GM23338 (cell line): ENCODE data around the gene CD4.

ENCODE experiments used
- EZH2 ChIP-seq: fragments of 200-600 bp; sonication (generic); IDR thresholded peaks from one replicate; pipeline ENCODE4 v1.8.0; 2017; ENCODE audit warnings: antibody characterized with exemption, mild to moderate bottlenecking, low read depth; ENCODE audit not compliant: unreplicated experiment
- EZH2phosphoT487 ChIP-seq: fragments of 200-600 bp; sonication (generic); IDR thresholded peaks from one replicate; pipeline ENCODE4 v1.8.1; 2018; ENCODE audit warnings: antibody characterized with exemption; ENCODE audit not compliant: unreplicated experiment
- POLR2AphosphoS5 ChIP-seq: IDR thresholded peaks from 2 replicates; pipeline ENCODE4 v1.6.1; 2016; ENCODE audit warnings: antibody characterized with exemption, low read depth
- TF ChIP-seq, protein P1 (sequence below), 2 experiments: fragments of 200-600 bp in 1 of 2; sonication (generic) in 1 of 2; conservative IDR thresholded peaks; 2 replicates each; pipeline versions ENCODE4 v1.5.1 to v1.6.1; 2016 to 2017; ENCODE audit warnings: antibody characterized with exemption in 2 of 2, low read depth in 2 of 2, mild to moderate bottlenecking in 2 of 2, moderate library complexity in 1 of 2

DNA sequence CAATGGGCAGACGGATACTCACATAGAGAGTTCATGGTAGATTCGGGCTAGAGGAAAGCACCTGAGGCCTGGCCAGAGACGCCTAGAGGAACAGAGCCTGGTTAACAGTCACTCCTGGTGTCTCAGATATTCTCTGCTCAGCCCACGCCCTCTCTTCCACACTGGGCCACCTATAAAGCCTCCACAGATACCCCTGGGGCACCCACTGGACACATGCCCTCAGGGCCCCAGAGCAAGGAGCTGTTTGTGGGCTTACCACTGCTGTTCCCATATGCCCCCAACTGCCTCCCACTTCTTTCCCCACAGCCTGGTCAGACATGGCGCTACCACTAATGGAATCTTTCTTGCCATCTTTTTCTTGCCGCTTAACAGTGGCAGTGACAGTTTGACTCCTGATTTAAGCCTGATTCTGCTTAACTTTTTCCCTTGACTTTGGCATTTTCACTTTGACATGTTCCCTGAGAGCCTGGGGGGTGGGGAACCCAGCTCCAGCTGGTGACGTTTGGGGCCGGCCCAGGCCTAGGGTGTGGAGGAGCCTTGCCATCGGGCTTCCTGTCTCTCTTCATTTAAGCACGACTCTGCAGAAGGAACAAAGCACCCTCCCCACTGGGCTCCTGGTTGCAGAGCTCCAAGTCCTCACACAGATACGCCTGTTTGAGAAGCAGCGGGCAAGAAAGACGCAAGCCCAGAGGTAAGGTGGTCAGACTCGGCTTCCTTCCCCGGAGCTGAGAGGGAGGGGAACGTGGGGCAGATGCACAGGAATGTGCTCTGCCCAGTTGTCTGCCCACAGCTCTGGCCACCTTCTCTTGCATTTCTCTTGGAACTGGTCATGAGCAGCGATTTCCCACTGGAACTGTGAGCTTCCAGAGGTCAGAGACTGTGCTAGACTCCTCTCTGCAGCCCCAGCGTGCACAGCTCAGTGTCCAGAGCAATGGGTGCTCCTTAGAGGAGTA is at the start of gene CD4:
- no peak for TF ChIP-seq EZH2phosphoT487
- no peak for TF ChIP-seq EZH2
- TF ChIP-seq, protein P1, sequence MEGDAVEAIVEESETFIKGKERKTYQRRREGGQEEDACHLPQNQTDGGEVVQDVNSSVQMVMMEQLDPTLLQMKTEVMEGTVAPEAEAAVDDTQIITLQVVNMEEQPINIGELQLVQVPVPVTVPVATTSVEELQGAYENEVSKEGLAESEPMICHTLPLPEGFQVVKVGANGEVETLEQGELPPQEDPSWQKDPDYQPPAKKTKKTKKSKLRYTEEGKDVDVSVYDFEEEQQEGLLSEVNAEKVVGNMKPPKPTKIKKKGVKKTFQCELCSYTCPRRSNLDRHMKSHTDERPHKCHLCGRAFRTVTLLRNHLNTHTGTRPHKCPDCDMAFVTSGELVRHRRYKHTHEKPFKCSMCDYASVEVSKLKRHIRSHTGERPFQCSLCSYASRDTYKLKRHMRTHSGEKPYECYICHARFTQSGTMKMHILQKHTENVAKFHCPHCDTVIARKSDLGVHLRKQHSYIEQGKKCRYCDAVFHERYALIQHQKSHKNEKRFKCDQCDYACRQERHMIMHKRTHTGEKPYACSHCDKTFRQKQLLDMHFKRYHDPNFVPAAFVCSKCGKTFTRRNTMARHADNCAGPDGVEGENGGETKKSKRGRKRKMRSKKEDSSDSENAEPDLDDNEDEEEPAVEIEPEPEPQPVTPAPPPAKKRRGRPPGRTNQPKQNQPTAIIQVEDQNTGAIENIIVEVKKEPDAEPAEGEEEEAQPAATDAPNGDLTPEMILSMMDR (conservative IDR thresholded peaks at IDR 0.05; ENCODE audit: low read depth in 2 of 2) = no peak
- no peak for TF ChIP-seq POLR2AphosphoS5
